Prostate gland (tissue), 2 donors: Measurements from ENCODE around the gene GUCY2D. TPM values are rescaled to one million over a fixed set of nuclear protein-coding genes. Genes with fewer than 3 reads are reported as not detected.
A peak's percentile ranks its signal among the peaks of the same experiment; 100 is the strongest.

Experiments
- DNase-seq: peaks from one replicate; pipeline ENCODE4 v3.0.0-alpha.2; 2019; ENCODE audit warnings: low spot score
- H3K27ac ChIP-seq, 2 donors: fragments of 200-600 bp; sonication (generic); 2 replicates each; pipeline ENCODE4 v1.5.1; 2017 to 2019
- H3K27me3 ChIP-seq: fragments of 200-600 bp; sonication (generic); replicated peaks from 2 replicates; pipeline ENCODE4 v1.5.1; 2019; ENCODE audit not compliant: insufficient read depth
- H3K36me3 ChIP-seq, 2 donors: fragments of 200-600 bp; sonication (generic); 1 replicate in 1 of 2; 2 replicates in 1 of 2; pipeline versions ENCODE4 v1.5.1 to v1.8.1; 2017 to 2019
- H3K4me1 ChIP-seq: fragments of 200-600 bp; sonication (generic); replicated peaks from 2 replicates; pipeline ENCODE4 v1.5.1; 2019
- H3K4me3 ChIP-seq, 2 donors: fragments of 200-600 bp; sonication (generic); 2 replicates each; pipeline ENCODE4 v1.5.1; 2017 to 2019
- H3K9me3 ChIP-seq: fragments of 200-600 bp; sonication (generic); 2 replicates; pipeline ENCODE4 v1.5.1; 2017
- POLR2A ChIP-seq: fragments of 450-650 bp; IDR thresholded peaks from one replicate; pipeline ENCODE4 v1.6.1; 2016; ENCODE audit warnings: antibody characterized with exemption, mild to moderate bottlenecking
- POLR2AphosphoS5 ChIP-seq: sonication (generic); formaldehyde crosslinking; IDR thresholded peaks from one replicate; pipeline ENCODE4 v1.6.1; 2017; ENCODE audit warnings: antibody characterized with exemption
- WGBS: methylation state at CpG from one replicate; pipeline ENCODE4 v1.1.5; 2018; 5-methylcytosine and 5-hydroxymethylcytosine counted together
- intact Hi-C: fragments of 100-400 bp; cut with DNase I; formaldehyde crosslinking; loops from one replicate; pipeline ENCODE4 v1.14.2; 2022
- total RNA-seq, 2 donors: library from RNA; depleted of rRNA; stranded (reverse); fragments of >200 nt; gene quantifications; one replicate each; pipeline ENCODE4 v1.1.0, GENCODE V29; 2016
- TF ChIP-seq, protein P1 (sequence below), 4 experiments: fragments of 200-600 bp in 2 of 4; fragments of 450-650 bp in 2 of 4; sonication (generic) in 2 of 4; IDR thresholded peaks; 1 replicate in 3 of 4; 2 replicates in 1 of 4; pipeline ENCODE4 v1.5.1; 2016 to 2019; ENCODE audit warnings: antibody characterized with exemption in 4 of 4, mild to moderate bottlenecking in 2 of 4, moderate library complexity in 2 of 4

Gene GUCY2D
- total RNA-seq, 2 donors from 2014 or later = 1.8 TPM; not detected in 1

DNA sequence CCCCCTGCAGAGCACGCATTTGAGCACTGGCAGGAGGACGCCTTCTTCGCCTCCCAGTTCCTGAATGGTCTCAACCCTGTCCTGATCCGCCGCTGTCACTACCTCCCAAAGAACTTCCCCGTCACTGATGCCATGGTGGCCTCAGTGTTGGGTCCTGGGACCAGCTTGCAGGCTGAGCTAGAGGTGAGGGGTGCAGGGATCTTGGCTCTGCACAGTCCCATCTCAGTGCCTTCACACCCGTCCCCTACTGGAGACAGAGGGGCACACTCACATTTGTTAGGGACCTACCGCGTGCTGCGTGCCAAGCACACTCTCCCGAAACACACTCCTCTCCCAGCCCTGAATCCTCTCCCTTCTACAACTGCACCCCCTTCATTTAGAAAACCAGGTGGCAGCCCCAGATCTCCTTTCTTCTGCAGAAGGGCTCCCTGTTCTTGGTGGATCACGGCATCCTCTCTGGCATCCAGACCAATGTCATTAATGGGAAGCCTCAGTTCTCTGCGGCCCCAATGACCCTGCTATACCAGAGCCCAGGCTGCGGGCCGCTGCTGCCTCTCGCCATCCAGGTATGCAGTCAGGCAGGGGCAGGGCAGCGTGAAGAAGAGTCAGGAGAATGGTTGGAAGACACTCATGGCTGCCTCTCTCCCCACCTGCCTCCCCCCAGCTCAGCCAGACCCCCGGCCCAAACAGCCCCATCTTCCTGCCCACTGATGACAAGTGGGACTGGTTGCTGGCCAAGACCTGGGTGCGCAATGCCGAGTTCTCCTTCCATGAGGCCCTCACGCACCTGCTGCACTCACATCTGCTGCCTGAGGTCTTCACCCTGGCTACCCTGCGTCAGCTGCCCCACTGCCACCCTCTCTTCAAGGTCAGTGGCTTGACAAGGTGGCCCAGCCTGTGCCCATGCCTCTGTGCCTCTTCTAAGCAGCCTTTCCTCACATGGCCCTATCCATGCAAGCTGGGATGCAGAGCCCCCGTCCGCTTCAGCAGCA lies 42.7 kb downstream of the GUCY2D start:
- 84% methylated on average over 24 of the region's 24 CpGs for WGBS
- no peaks in the 10 kb centered on the region for H3K27me3 ChIP-seq
- TF ChIP-seq POLR2A = no peak
- TF ChIP-seq, protein P1, sequence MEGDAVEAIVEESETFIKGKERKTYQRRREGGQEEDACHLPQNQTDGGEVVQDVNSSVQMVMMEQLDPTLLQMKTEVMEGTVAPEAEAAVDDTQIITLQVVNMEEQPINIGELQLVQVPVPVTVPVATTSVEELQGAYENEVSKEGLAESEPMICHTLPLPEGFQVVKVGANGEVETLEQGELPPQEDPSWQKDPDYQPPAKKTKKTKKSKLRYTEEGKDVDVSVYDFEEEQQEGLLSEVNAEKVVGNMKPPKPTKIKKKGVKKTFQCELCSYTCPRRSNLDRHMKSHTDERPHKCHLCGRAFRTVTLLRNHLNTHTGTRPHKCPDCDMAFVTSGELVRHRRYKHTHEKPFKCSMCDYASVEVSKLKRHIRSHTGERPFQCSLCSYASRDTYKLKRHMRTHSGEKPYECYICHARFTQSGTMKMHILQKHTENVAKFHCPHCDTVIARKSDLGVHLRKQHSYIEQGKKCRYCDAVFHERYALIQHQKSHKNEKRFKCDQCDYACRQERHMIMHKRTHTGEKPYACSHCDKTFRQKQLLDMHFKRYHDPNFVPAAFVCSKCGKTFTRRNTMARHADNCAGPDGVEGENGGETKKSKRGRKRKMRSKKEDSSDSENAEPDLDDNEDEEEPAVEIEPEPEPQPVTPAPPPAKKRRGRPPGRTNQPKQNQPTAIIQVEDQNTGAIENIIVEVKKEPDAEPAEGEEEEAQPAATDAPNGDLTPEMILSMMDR (IDR thresholded peaks at IDR 0.05) = no peak
- no peak for TF ChIP-seq POLR2AphosphoS5
- H3K27ac ChIP-seq = peak overlapping the region in 1 of 2 donors; percentile 92
- H3K4me1 ChIP-seq = no peaks in the 10 kb centered on the region
- H3K9me3 ChIP-seq = no peaks in the 10 kb centered on the region
- intact Hi-C loops = no loop called here
- DNase-seq = no peak
- H3K4me3 ChIP-seq = no peak overlapping the region
- H3K36me3 ChIP-seq = no peaks in the 10 kb centered on the region

DNA sequence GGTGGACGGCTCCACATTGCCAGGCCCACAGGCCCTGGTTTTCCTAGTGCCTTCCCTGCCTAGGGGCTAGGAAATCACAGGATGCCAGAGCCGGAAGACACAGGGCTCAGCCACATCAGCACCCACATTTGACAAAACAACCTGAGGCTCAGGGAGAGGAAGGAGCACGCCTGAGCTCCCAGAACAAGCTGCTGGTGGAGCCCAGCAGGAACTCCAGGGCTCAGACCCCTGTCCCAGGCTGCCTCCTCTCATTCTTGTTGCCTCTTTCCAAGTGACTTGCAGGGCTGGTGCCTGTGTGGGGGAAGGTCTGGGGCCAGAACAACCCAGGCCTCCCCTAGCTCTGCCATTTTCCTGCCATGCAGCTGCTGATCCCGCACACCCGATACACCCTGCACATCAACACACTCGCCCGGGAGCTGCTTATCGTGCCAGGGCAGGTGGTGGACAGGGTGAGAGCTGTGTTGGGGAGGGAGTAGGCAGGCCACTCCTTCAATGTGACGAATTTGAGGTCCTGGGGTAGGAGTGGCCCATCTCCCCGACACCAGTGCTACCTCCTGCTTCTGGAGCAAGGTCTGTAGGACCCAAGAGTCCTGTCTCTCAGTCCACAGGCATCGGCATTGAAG lies 44.0 kb downstream of the GUCY2D start:
- Histone ChIP-seq H3K4me1 (no peaks in the 10 kb centered on the region), H3K27me3 (no peaks in the 10 kb centered on the region), H3K27ac (peak overlapping the region in 1 of 2 donors; percentile 92), H3K36me3 (no peaks in the 10 kb centered on the region), H3K4me3 (no peak overlapping the region), H3K9me3 (no peaks in the 10 kb centered on the region)
- WGBS = 87% methylated on average over 11 of the region's 11 CpGs
- intact Hi-C loops = no loop called here
- no peak for TF ChIP-seq POLR2AphosphoS5
- TF ChIP-seq, protein P1 (IDR thresholded peaks at IDR 0.05) = no peak
- TF ChIP-seq POLR2A = no peak
- DNase-seq = no peak

DNA sequence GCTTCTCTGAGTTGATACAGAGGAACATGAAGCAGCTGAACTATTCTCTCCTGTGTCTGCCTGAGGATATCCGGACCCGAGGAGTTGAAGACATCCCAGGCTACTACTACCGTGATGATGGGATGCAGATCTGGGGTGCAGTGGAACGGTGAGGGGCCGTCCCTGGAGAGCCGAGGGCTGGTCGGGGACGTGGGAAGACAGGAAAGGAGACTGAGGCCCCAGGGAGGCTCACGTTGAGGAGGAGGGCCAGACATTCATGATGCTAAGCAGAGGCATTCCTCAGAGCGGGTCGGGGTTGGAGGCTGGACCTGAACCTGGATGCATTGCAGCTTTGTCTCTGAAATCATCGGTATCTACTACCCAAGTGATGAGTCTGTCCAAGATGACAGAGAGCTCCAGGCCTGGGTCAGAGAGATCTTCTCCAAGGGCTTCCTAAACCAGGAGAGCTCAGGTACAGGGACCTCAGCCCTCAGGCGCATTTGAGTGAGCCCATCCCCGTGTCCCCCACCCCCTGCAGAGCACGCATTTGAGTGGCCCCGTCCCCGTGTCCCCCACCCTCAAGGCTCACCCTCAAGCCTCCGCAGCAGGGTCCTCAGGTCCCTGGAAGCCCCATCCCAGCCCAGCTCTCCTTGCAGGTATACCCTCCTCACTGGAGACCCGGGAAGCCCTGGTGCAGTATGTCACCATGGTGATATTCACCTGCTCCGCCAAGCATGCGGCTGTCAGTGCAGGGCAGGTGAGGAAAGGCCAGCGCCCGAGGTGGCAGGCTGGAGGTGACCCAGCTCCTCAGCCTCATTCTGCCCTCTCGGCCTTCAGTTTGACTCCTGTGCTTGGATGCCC lies 44.7 kb downstream of the GUCY2D start:
- Histone ChIP-seq H3K4me1 (no peaks in the 10 kb centered on the region), H3K4me3 (no peak overlapping the region), H3K36me3 (no peaks in the 10 kb centered on the region), H3K27ac (peak overlapping the region in 1 of 2 donors; percentile 92), H3K27me3 (no peaks in the 10 kb centered on the region), H3K9me3 (no peaks in the 10 kb centered on the region)
- DNase-seq = no peak
- TF ChIP-seq POLR2AphosphoS5 (no peak), POLR2A (no peak)
- TF ChIP-seq, protein P1 (IDR thresholded peaks at IDR 0.05) = no peak
- intact Hi-C loops = no loop called here
- WGBS = 86% methylated on average over 24 of the region's 24 CpGs

DNA sequence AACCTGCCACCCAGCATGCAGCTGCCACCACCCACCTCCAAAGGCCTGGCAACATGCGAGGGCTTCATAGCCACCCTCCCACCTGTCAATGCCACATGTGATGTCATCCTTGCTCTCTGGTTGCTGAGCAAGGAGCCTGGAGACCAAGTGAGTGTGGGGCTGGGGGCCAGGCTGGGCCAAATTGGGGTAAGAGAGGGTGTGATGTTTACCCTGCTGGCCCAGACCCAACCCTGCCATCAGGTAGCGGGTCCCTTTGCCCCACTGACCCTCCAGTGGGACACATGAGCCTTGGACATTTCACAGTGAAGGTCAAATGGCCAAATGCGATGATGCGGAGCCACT lies 45.3 kb downstream of the GUCY2D start:
- Histone ChIP-seq H3K4me3 (no peak overlapping the region), H3K9me3 (no peaks in the 10 kb centered on the region), H3K36me3 (no peaks in the 10 kb centered on the region), H3K4me1 (no peaks in the 10 kb centered on the region), H3K27me3 (no peaks in the 10 kb centered on the region), H3K27ac (peak overlapping the region in 1 of 2 donors; percentile 19)
- intact Hi-C loops = no loop called here
- 97% methylated on average over 4 of the region's 4 CpGs for WGBS
- TF ChIP-seq, protein P1 (IDR thresholded peaks at IDR 0.05) = no peak
- TF ChIP-seq POLR2AphosphoS5 (no peak), POLR2A (no peak)
- DNase-seq = no peak
